GM12891 (cell line): ENCODE measurements around the gene GIGYF2.
"Not testable (repeated sequence)": the region's sequence is repeated elsewhere in the genome, so short reads cannot be mapped to it uniquely, and the experiment has no call there.

Source experiments
- PAX5 ChIP-seq: IDR thresholded peaks from 2 replicates; pipeline ENCODE4 v1.6.1; 2011; ENCODE audit warnings: low read length, moderate library complexity, mild to moderate bottlenecking; ENCODE audit not compliant: insufficient read depth, severe bottlenecking
- POLR2A ChIP-seq: IDR thresholded peaks from 2 replicates; pipeline ENCODE4 v1.6.1; 2011; ENCODE audit warnings: low read depth, low read length, control low read depth
- POLR2AphosphoS5 ChIP-seq: IDR thresholded peaks from 2 replicates; pipeline ENCODE4 v1.6.1; 2011; ENCODE audit warnings: low read depth, low read length, control low read depth
- TAF1 ChIP-seq: IDR thresholded peaks from 2 replicates; pipeline ENCODE4 v1.6.1; 2011; ENCODE audit warnings: low read depth, low read length, control low read depth

DNA sequence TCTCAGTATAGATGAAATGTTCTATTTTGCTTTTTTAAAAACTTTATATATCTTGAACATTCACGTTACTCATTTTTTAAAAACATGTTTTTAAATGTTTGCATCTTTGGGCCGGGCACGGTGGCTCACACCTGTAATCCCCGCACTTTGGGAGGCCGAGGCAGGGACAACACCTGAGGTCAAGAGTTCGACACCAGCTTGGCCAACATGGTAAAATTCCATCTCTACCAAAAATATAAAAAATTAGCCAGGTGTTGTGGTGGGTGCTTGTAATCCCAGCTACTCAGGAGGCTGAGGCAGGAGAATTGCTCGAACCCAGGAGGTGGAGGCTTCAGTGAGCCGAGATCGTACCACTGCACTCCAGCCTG is 210.6 kb downstream of the GIGYF2 start:
- not testable (repeated sequence) for TF ChIP-seq POLR2A, TAF1, POLR2AphosphoS5, PAX5
